ENCODE measurements around the gene ACTR2.

ACTR2 gene

GRCh38 chr2:65282477-65283053 lies 54.9 kb downstream of the ACTR2 start:
- DNase-seq: no peak

DNA sequence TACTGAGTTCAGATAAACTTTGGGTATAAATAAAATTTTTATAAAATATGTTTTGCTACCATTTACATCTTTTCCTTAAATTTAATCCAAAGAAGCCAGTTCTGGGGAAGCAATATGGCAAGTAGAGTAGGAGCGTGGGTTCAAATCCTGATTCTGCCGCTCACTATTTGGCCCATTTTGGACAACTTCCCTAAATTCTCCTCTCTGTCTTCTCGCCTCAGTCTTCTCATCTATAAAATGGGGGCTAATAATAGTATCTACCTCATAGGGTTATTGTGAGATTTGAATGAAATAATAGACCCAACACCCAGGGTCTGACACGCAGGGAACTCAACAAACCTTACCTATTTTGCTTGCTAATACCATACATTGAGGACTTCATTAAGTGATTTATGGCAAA lies 59.7 kb downstream of the ACTR2 start:
- DNase-seq: no peak

DNA sequence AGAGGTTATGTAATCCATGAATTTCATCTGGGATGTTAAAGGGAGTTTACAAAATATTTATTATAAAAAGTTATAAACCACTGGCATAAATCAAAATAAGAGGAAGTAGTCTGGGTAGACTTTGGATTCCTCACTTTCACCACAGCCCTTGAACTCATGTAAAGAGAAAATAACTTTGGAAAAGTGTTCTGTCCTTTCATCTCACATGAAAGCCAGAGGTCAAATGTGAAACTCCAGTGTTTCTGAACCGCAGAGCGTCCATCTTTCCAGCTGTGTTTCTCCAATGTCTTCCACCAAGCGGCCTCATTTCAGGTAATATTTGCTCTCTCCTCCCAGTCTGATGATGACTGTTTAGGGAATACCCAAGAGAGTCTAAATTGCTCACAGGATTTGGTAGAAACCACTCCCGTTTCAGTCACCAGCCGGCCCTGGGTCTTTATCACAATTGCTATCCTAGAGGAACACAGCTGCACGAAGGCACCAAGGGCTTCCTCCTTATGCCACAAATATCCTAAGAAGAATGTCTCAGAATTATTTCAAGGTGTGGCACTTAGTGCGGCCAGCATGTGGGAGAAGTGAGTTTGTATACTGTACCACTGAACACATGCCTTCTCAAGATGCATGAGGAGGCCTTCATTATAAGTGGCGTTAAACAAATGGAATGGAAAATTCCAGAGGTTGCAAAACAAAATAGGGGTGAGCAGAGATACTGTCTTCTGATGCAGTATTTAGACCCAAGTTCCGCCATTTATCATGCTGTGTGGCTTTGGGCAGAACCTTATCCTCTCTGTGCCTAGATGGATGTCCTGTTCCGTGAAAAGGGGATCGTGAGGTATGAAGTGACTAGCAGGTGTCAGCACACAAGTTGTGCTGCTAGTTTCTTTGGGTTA lies 63.8 kb downstream of the ACTR2 start:
- DNase-seq: peak; percentile 79

- DNase-seq: no peak
These were observed 64.4 kb downstream of the ACTR2 start for GRCh38 chr2:65292106-65292400.

GRCh38 chr2:65292461-65293011 lies 64.9 kb downstream of the ACTR2 start:
- DNase-seq: no peak

GRCh38 chr2:65293376-65293775 lies 65.7 kb downstream of the ACTR2 start:
- no peak for DNase-seq

DNA sequence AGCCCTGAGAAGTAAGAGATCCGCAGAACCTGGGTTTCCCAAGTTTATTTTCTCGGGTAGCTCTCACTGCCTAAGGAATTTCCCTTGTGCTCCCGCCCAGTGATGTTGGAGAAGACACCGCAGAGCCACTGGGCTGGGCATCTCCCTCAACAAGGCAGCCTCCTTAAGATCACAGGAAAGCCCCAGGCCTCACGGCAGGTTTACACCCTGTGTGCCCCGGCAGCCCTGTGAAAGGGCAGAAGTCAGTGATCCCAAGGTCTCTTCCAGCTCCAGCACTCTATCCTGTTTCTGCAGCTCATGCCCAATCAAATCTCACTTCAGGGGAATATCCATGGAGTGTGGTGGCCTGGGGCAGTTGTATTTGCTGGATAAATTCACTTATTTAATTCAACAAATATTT lies 66.5 kb downstream of the ACTR2 start:
- no peak for DNase-seq

DNA sequence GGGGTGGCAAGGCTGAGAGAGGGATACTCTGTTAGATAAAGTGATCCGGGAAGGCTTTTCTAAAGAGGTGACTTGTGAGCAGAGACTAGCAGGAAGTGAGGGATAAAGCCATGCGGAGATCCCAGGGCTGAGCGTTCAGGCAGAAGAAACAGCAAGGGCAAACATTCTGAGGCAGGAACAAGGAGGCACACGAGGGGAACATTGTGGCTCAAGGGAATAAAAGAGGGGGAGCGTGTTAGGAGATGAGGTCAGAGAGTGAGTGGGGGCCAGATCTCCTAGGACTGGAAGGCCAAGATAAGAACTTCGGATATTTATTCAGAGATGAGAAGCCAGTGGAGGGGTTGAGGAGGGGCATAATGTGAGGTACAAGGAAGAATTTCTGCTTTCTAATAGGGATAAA lies 67.1 kb downstream of the ACTR2 start:
- DNase-seq: no peak

GRCh38 chr2:65296971-65297370 lies 69.3 kb downstream of the ACTR2 start:
- no peak for DNase-seq

GRCh38 chr2:65297544-65297943 lies 69.9 kb downstream of the ACTR2 start:
- DNase-seq: no peak

DNA sequence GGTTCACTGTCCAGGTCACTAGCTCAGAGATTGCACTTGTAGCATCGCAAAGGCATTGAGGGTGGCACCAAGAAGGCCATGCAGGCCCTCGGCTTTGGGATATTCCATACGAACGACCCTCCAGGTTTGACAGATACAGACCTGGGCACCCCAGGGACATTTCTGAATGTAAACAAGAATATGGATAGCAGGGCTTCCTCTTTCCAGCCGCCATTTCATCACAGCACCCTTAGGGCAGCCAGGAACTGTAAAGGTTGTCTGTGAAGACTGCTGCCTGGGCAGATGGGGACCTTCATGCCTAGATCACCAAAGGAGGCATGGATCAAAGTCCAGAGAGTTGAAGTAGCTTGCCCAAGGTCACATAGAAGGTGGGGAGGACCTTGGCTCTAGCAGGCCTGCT lies 70.5 kb downstream of the ACTR2 start:
- no peak for DNase-seq

DNA sequence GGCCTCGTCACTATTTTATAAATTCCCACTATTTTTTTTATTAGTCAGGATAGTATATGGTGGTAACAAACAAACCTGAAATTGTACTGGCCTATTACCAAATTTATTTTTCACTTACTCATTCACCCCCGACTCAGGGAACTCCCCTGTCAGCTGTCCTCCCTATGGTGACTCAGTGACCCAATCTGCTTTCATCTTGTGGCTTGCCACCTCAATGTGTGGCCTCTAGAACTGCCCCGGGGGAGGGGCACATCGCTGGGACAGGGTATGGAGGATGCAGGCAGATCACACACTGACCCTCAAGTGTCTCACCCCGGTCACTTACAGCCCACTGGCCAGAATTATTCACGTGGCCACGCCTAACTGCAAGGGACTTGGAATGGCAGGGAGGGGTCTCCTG lies 71.6 kb downstream of the ACTR2 start:
- no peak for DNase-seq

DNA sequence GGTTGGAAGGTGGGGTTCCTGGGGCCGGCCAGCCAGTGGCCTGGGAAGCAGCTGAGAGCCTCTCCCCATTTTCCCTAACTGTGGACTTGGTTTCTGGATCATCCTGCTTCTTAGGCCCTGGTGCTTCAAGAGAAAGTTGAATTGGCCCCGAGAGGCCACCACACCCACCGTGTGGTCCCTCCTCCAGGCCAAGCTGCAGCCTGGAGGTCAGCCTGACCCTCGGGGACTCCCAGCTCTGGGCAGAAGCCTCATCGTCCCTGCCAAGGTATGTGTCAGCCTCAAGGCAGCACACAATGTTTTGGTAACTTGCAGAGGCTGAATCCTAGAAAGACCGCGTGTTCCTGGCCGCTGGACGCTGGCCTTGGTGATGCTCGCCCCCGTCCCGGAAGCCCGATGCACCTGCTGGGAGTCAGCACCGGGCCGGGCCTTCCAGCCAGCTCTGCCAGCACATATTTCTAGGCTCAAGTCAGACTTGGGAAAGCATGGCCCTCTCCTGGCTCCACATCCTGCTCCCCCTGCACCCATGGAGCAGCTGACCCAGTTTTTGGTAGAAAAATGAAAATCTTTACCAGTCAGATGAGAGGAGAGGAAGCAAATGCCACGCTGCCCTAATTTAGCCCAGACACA lies 72.6 kb downstream of the ACTR2 start:
- DNase-seq: no peak

DNA sequence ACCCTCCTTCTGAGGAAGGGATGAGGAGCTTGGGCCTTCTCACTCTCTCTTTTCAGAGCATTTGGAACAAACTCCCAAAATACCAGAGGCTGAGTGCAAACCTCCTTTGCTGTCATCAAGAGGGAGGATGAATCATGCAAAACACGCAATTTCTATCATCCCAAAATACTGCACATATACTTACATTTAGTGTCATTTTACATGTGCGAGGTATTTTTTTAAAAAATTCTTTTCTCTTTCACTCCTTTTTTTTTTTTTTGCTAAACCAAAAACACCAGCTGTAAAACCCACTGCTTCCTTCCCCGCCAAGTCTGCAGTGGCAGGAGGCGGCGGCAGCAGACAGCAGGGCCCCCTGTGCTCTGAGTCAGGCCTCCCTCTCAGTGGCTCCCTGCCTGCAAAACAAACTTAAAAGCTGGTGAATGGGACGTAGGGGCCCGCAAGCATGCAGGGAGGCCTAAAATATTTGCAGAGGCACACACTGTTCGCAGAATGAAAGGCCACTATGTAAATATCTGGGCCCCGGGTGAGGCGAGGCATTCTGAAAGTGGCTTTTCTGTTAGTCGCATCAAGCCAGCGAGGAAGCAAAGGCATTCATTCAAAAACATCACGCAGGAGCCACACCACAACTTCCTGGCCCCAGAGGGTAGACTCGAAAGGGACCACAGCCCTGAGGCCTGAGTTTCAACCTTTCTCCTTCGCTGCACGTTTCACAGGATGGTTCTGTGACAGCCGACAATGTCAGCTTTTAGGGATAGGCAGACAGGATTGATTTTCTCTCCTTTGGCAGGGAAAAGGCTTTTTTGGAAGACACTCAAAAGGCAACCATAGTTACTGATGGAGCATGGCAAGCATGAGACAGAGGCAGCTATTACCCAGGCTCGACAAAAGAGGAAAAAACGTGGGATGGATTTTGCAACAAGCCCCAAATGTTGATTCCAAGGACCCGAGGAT lies 73.4 kb downstream of the ACTR2 start:
- DNase-seq: peak; percentile 68

DNA sequence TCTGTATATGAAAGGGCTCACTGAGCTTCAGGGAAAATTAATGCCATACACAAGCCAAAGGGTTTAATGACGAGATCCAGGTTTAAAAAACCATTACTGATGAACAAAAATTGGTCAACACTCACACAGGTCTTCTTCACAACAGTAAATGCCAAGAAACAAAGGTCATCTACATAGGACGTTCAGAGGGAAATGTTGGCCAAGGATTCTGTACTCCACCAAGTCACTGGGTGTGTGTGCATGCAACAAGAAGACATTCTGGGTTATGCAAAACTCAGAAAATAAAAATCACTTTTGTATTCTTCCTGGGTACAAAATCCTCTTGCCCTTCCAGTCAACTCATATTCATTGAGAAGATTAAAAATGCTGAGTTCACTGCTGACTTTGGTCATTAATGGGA lies 78.3 kb downstream of the ACTR2 start:
- DNase-seq: no peak

GRCh38 chr2:65309699-65310098 lies 82.1 kb downstream of the ACTR2 start:
- no peak for DNase-seq

DNA sequence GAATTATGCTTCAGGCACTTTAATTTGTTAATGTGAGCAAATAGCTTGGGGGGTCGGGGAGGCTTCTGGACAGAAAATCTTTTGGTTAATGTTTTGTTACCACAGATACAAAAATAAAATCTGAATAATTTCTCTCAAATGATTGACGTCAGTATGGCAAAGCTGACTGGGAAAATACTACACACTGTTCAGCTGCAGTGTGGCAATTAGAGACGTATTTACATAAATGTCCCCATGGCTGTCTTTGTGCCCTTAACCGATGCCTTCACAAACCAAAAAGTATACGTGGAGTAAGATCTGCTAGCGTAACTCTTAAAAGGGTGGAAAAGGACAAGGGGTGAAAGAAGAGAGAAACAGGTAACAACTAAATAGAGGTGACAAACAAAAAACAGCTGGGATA lies 83.4 kb downstream of the ACTR2 start:
- no peak for DNase-seq

- DNase-seq: no peak
These were observed 84.0 kb downstream of the ACTR2 start for GRCh38 chr2:65311596-65311995.

DNA sequence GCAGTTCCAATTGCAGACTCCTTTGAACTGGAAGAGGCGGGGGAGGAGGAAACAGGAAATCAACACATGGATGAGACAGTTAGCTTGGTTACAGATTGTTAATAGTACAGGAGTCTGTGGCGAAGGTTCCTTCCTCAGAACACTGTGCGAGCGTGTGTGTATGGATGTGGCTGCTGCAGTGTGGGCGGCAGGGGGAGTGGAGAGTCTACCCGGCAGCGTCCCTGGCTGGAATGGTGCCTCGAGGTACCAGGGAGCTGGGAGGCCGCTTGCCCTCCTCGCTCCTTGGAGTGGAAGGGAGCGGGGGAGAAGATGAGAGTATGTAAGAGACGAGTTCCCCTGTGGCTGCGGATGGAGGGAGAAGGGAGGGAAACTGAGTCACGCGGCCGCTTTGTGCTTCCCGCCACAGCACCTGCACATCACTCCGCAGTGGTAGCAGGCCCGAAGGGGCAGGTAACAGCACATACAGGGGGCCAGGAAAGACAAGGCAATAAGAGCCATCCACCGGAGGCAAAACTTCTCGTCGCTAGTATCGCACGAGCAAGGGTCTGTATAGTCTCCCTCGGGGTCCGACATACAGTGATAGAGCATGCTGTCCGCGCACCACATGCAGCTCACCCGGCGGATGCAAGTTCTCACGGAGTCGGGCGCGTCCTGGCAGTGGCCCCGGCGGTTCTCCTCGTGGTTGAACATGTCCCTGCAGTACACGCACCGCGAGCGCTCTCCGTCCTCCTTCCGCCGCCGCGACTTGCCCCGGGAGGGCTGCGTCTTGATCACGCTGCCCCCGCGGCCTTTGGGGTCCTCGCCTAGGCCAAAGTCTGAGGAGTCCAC lies 85.7 kb downstream of the ACTR2 start:
- DNase-seq: no peak

GRCh38 chr2:65313954-65314256 lies 86.3 kb downstream of the ACTR2 start:
- no peak for DNase-seq

GRCh38 chr2:65314801-65315441 lies 87.3 kb downstream of the ACTR2 start:
- DNase-seq: no peak

DNA sequence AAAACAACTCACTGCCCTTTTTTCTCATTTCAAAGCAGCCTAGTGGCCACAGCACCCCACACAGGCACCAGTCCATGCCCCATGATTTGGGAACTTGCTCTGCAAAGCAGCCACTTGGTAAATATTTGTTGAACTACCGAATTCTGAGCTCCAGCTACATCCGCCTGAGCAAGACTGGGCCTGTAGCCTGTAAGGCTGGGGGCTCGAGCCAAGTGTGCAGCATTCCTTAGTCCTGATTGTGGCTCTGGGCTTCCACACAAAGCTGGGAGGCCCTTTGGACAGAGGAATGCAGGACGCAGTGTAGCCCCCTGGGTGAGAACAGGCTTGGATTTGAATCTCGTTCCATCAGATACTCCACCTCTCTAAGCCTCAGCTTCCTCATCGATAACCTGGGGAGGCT lies 88.4 kb downstream of the ACTR2 start:
- no peak for DNase-seq
